IPS DF 19.7 (cell line): Measurements from ENCODE around the gene KRT79.

Experiments
- DNase-seq: peaks from one replicate; pipeline ENCODE4 v3.0.0-alpha.2; 2013; ENCODE audit warnings: low read depth, low spot score

Gene KRT79

GRCh38 chr12:52835271-52836041 is 1.3 kb upstream of the KRT79 start:
- no peak for DNase-seq

GRCh38 chr12:52834727-52835001 is 553 bp upstream of the KRT79 start:
- no peak for DNase-seq

DNA sequence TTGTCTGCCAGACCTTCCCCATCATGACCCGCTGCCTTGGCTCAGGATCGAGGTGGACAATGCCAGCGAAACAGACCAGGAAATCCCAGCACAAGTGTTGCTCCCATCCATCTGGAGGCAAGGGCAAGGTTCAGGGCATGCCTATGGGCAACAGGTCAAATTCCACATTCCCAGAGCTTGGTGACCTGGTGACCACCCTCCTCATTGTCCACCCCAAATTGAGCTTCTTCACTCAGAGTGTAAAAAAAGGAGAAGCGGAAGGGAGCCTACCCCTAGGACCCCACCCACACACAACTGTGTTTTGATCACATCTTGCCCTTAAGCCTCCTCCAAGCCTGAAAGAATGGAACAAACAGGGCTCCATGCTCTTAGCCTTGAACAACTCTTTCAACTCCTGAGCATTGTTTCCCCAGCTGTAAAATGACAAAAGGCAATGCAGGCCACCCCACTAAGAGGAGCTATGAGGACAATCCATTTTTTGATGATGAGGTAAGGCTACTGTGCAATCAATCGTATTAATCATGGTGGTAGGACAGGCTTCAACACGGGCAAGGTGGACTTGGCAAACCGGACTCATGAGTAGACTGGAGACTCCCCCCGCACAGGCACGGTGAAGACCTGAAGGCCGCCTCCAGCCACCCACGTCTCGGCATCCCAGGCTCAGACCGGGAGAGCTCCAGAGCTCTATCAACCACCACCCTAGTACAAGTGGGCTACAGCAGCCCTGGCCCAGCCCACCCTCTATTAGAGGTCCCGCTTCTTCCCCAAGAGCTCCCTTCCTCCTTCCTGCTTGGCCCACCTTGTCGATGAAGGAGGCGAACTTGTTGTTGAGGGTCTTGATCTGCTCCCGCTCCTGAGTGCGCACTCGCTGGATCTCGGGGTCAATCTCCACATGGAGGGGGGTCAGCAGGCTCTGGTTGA is 866 bp downstream of the KRT79 start:
- DNase-seq, result no peak

- DNase-seq, result no peak
Observed at GRCh38 chr12:52832451-52832850, 1.7 kb downstream of the KRT79 start.

- no peak for DNase-seq
Observed at GRCh38 chr12:52831251-52831650, 2.9 kb downstream of the KRT79 start.

GRCh38 chr12:52829986-52830770 is 3.9 kb downstream of the KRT79 start:
- DNase-seq, result no peak

GRCh38 chr12:52828591-52829021 is 5.5 kb downstream of the KRT79 start:
- DNase-seq, result no peak

GRCh38 chr12:52828156-52828555 is 6.0 kb downstream of the KRT79 start:
- DNase-seq, result no peak

GRCh38 chr12:52827499-52828090 is 6.5 kb downstream of the KRT79 start:
- DNase-seq, result no peak

DNA sequence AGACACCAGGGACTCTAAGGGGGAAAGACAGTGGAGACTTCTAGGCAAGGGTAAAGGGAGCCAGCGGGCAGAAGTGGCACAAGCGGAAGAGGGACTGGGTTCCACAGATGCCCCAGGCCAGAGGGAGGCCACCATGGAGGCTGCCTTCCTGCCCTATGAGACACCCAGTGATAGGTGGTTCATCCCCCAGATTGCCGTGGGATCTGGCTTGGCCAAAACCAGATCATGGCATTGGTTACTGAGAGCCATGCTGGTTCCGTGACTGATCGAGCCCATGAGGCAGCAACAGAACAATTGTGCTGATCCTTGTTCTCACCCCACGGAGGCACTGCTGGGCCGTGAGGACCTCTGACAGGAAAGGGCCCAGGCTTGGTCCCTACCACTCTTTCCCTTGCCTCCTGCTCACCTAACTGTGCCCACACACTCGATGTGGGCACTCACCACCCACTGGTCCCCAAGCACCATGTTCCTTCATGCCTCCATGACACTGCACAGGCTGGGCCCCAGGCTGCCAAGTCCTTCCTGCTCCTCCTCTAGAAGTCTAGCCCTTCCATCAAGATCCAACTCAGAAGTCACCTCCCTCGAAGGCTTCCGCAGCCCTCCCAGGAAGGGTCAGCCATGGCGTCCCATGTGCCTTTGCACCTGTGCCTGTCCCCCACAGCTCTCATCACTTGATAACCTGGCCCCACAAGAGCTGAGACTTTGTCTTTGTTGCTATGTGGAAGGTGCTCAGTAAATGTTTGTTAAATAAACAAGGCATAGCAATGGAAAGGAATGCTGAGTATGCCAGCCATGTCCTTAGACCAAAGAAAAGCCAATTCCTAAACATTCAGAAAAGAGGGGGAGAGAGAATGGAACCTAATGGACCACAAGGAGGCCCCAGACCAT is 7.3 kb downstream of the KRT79 start:
- DNase-seq, result peak; percentile 23

DNA sequence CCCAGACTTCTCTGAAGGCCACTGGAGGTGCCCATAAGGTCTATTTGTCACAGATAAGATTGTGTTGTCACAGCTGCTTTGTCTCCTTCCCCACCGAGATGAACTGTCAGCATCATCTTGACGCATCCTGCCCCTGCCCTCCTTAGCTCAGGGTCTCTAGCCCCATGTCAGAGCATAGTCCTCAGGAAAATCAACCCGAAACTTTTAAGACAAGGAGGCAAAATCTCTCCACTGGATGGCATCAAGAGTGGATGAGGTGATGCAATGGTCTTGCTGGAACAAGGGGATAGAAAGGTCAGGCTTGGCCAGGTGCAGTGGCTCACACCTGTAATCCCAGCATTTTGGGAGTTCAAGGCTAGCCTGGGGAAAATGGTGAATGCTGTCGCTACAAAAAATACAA is 8.2 kb downstream of the KRT79 start:
- no peak for DNase-seq

- DNase-seq, result no peak
Observed at GRCh38 chr12:52824741-52825410, 9.2 kb downstream of the KRT79 start.

DNA sequence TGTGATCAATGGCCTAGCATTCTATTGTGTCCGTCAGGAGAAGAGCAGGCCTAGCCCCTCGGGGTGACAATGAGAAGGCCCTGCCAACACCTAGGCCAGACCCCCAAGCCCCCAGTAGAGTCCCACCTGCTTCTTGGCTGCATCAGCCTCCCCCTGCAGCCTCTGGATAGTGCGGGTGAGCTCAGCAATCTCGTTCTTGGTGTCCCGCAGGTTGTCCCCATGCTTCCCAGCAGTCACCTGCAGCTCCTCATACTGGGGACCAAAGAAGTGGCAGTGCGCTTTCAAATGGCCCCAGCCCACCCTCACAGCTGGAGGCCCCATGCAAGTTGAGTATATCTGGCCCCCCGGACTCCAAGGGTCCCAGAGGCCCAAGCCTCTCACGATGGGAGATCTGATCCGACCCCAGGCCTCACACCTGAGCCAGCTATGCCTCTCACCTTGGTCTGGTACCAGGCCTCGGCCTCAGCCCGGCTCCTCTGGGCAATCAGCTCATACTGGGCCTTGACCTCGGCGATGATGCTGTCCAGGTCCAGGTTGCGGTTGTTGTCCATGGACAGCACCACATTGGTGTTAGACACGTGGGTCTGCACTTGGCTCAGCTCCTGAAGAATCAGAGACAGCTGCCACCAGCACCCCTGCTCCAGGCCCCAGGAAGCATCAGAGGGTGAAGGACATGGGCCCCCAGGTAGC is 10.2 kb downstream of the KRT79 start:
- DNase-seq, result no peak

DNA sequence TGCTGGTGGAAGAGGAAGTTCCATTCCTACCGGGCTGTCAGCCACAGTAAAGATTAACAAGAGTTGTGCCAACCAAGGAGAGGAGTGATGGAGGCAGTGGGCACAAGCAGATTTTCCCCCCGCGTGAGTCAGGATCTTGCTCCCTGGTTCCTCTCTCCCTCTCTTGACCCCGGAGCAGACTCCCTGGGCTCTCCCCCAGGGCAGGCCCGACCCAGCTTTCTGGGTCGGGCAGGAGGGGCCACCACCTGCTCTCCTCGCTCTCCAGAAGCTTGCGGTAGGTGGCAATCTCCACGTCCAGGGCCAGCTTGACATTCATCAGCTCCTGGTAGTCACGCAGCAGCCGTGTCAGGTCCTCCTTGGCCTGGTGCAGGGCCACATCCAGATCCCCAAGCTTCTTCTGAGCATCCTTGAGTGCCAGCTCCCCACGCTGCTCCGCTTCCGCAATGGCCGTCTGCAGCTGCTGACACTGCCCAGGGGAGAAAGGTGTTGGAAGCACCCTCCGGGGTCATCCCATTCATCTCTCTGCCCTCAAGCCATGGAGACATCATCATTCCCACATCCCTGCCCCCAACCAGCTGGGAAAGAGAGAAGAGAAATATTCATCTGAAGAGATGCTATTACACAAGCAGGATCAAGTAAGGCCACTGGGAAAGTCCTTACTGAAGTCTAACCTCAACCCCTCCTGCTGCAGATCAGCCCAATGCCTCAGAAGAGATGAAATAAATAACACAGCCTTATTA is 11.2 kb downstream of the KRT79 start:
- DNase-seq, result no peak

GRCh38 chr12:52821826-52822660 is 12.1 kb downstream of the KRT79 start:
- no peak for DNase-seq

DNA sequence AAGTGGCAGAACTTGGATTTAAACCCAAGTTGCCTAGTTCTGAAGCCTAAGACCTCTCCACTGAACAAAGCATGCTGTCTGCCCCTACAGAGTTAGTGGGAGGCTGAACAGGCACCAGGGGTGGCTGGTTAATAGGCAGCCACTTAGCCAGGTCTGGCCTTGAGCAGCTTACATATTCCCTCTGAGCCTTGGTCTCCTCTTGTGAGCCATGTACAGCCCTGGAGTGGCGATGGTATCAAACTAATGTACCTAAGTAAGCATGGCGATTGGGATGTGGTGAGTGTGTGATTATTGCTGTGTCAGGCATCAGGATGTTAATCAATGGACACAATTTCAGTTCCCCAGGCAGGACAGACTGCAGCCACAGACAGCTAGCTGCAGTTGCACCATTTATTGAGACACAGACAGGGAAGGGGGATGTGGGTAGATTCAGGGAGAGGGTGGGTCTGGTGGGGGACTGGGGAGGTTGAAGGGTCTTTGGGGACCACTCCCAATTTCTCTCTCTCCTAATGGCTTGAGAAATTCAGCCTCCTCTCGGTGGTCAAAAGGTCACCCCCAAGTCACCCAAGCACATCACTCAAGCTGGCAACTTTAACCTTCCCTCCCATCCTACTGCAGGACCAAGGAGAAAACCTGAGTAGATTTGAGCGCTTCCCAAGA is 12.9 kb downstream of the KRT79 start:
- DNase-seq, result no peak

- no peak for DNase-seq
Observed at GRCh38 chr12:52820521-52820920, 13.6 kb downstream of the KRT79 start.
